GM19463 (cell line): ENCODE results near the gene VSX2.

Source experiments
- ATAC-seq: cut with Tn5 transposase; IDR thresholded peaks from one replicate; pipeline ENCODE4 v1.9.1; 2021; ENCODE audit warnings: mild to moderate bottlenecking, moderate library complexity; ENCODE audit not compliant: unreplicated experiment

VSX2 gene

GRCh38 chr14:74238974-74239847, at the start of gene VSX2:
VSX2 (plus strand) TSS chr14:74239449; CDS start chr14:74239562, 113 bp downstream.
- ATAC-seq: no peak

- no peak for ATAC-seq
Observed at GRCh38 chr14:74190927-74191575, 48.2 kb upstream of the VSX2 start.

- ATAC-seq: no peak
Observed at GRCh38 chr14:74194506-74195274, 44.6 kb upstream of the VSX2 start.

GRCh38 chr14:74195623-74196022, 43.6 kb upstream of the VSX2 start:
- no peak for ATAC-seq

GRCh38 chr14:74198441-74199234, 40.6 kb upstream of the VSX2 start:
- ATAC-seq: no peak

- no peak for ATAC-seq
Observed at GRCh38 chr14:74202113-74202512, 37.1 kb upstream of the VSX2 start.

GRCh38 chr14:74203639-74204038, 35.6 kb upstream of the VSX2 start:
- no peak for ATAC-seq

GRCh38 chr14:74204491-74204890, 34.8 kb upstream of the VSX2 start:
- ATAC-seq: no peak

- no peak for ATAC-seq
Observed at GRCh38 chr14:74205882-74206281, 33.4 kb upstream of the VSX2 start.

GRCh38 chr14:74207943-74208342, 31.3 kb upstream of the VSX2 start:
- ATAC-seq: no peak

GRCh38 chr14:74208642-74209041, 30.6 kb upstream of the VSX2 start:
- no peak for ATAC-seq

- ATAC-seq: no peak
Observed at GRCh38 chr14:74211945-74212580, 27.2 kb upstream of the VSX2 start.

GRCh38 chr14:74213907-74214803, 25.1 kb upstream of the VSX2 start:
- ATAC-seq: no peak

- no peak for ATAC-seq
Observed at GRCh38 chr14:74216671-74217070, 22.6 kb upstream of the VSX2 start.

GRCh38 chr14:74217672-74218448, 21.4 kb upstream of the VSX2 start:
- ATAC-seq: no peak

GRCh38 chr14:74218462-74218861, 20.8 kb upstream of the VSX2 start:
- ATAC-seq: no peak

GRCh38 chr14:74219277-74220205, 19.7 kb upstream of the VSX2 start:
- ATAC-seq: no peak
